ENCODE measurements around the gene WNT7A.

DNA sequence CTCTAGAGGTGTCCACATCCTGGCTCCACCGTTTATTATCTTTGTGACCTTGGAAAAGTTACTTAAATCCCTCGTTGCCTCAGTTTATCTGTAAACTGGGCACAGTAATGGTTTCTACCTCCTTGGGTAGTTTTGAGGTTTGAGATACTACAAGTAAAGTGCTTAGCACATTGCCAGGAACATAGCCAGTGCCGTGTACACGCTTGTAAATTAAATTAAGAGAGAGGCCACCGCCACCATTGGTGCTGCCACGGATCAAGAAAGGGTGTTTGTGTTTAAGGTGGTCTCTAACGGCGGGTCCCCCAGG lies 5.8 kb upstream of the WNT7A start:
- TF ChIP-seq CTCF (IDR thresholded peaks at IDR 0.05) = no peak
- no peak for TF ChIP-seq EZH2 (IDR thresholded peaks at IDR 0.05; ENCODE audit: borderline replicate concordance, insufficient read depth, low read depth, low read length, poor library complexity, severe bottlenecking)

All from B cell (primary cell).